GM12878 (cell line): ENCODE results near the gene SUV39H1. TPM values are rescaled to one million over a fixed set of nuclear protein-coding genes. Genes with fewer than 3 reads are reported as not detected.

Experiments used
- ATAC-seq: fragments of 200-7000 bp; cut with Tn5 transposase; 3 replicates; pipeline ENCODE4 v1.9.1; 2020; ENCODE audit warnings: mild to moderate bottlenecking, moderate library complexity
- BruUV-seq: library from RNA; stranded (reverse); fragments of 400-500 nt; replicated peaks from 2 replicates; lab custom pipeline; 2021; lab: Mats Ljungman, UMichigan
- CTCF ChIA-PET: fragments of 300-600 bp; sonication (Branson Sonifier 250); formaldehyde crosslinking; extraction: SDS; loops from one replicate; lab custom pipeline; 2021; ENCODE audit warnings: inconsistent platforms; lab: Yijun Ruan, JAX
- POLR2A ChIA-PET: fragments of 350-600 bp; formaldehyde crosslinking; extraction: SDS; loops from one replicate; lab custom pipeline; 2021; ENCODE audit warnings: inconsistent platforms; lab: Charles Lee
- RAD21 ChIA-PET: fragments of 300-600 bp; sonication (Branson Sonifier 250); formaldehyde crosslinking; loops from one replicate; lab custom pipeline; 2023; ENCODE audit warnings: antibody characterized with exemption; ENCODE audit not compliant: unreplicated experiment; lab: Charles Lee
- SMC1A ChIA-PET: fragments of 300-600 bp; sonication (Branson Sonifier 250); formaldehyde crosslinking; loops from one replicate; lab custom pipeline; 2023; ENCODE audit not compliant: unreplicated experiment, uncharacterized antibody; lab: Charles Lee
- DNase-seq: peaks from one replicate; pipeline ENCODE4 v3.0.0-alpha.2; 2011; ENCODE audit warnings: low read depth, low spot score
- FAIRE-seq: peaks from 3 replicates; lab custom pipeline; 2011; peaks lifted over from hg19 to GRCh38; lab: Jason Lieb, UNC
- H2AFZ ChIP-seq: 2 replicates; pipeline ENCODE4 v1.6.0; 2011; ENCODE audit warnings: low read depth, low read length, control low read depth; ENCODE audit not compliant: control insufficient read depth
- H3K27ac ChIP-seq: 2 replicates; pipeline ENCODE4 v1.5.1; 2011; ENCODE audit warnings: control low read depth; ENCODE audit not compliant: control insufficient read depth, insufficient read depth
- H3K27me3 ChIP-seq, 2 experiments: replicated peaks in 1 of 2; 2 replicates each; pipeline versions ENCODE4 v1.6.0 to v1.6.1; 2011; ENCODE audit warnings: low read length in 1 of 2; ENCODE audit not compliant: control insufficient read depth in 2 of 2, insufficient read depth in 2 of 2
- H3K36me3 ChIP-seq, 2 experiments: 2 replicates each; pipeline ENCODE4 v1.5.1; 2011; ENCODE audit warnings: low read length in 1 of 2; ENCODE audit not compliant: control insufficient read depth in 2 of 2, insufficient read depth in 2 of 2
- H3K4me1 ChIP-seq: 2 replicates; pipeline ENCODE4 v1.6.1; 2011; ENCODE audit warnings: mild to moderate bottlenecking, low read length, moderate library complexity, mixed read lengths; ENCODE audit not compliant: control insufficient read depth, insufficient read depth
- H3K4me2 ChIP-seq: 2 replicates; pipeline ENCODE4 v1.6.0; 2011; ENCODE audit warnings: control low read depth; ENCODE audit not compliant: control insufficient read depth, insufficient read depth
- H3K4me3 ChIP-seq: fragments of 200-600 bp; sonication (generic); 2 replicates; pipeline ENCODE4 v1.5.1; 2016
- H3K79me2 ChIP-seq: 2 replicates; pipeline ENCODE4 v1.6.0; 2011; ENCODE audit warnings: low read length; ENCODE audit not compliant: control insufficient read depth, insufficient read depth
- H3K9ac ChIP-seq: 2 replicates; pipeline ENCODE4 v1.8.0; 2011; ENCODE audit warnings: low read length, control low read depth, mixed read lengths; ENCODE audit not compliant: control insufficient read depth, insufficient read depth
- H3K9me3 ChIP-seq: replicated peaks from 3 replicates; pipeline ENCODE4 v1.5.1; 2011; ENCODE audit warnings: mild to moderate bottlenecking, low read length; ENCODE audit not compliant: control insufficient read depth, insufficient read depth
- H4K20me1 ChIP-seq: 2 replicates; pipeline ENCODE4 v1.6.0; 2011; ENCODE audit not compliant: control insufficient read depth, insufficient read depth
- DPF2 ChIP-seq: fragments of 450-650 bp; IDR thresholded peaks from 2 replicates; pipeline ENCODE4 v1.6.1; 2017; ENCODE audit warnings: mild to moderate bottlenecking
- FOXK2 ChIP-seq: fragments of 450-650 bp; IDR thresholded peaks from 2 replicates; pipeline ENCODE4 v1.6.1; 2017; ENCODE audit warnings: mild to moderate bottlenecking, moderate library complexity
- MEF2B ChIP-seq: fragments of 450-650 bp; IDR thresholded peaks from 2 replicates; pipeline ENCODE4 v1.6.1; 2018; ENCODE audit warnings: mild to moderate bottlenecking, moderate library complexity; ENCODE audit not compliant: partially characterized antibody, poor library complexity, severe bottlenecking
- PML ChIP-seq: IDR thresholded peaks from 2 replicates; pipeline ENCODE4 v1.6.1; 2012; ENCODE audit warnings: low read length, inconsistent platforms
- POLR2AphosphoS2 ChIP-seq: IDR thresholded peaks from 2 replicates; pipeline ENCODE4 v1.6.1; 2011; ENCODE audit warnings: low read depth, mild to moderate bottlenecking, low read length, improper control_type of control experiment, moderate library complexity
- RAD21 ChIP-seq: IDR thresholded peaks from 2 replicates; pipeline ENCODE4 v1.6.1; 2011; ENCODE audit warnings: mild to moderate bottlenecking, low read depth, low read length, moderate library complexity; ENCODE audit not compliant: insufficient read depth
- SREBF1 ChIP-seq: IDR thresholded peaks from 2 replicates; pipeline ENCODE4 v1.6.1; 2012; ENCODE audit warnings: mild to moderate bottlenecking, low read length
- SUPT20H ChIP-seq: IDR thresholded peaks from 2 replicates; pipeline ENCODE4 v1.6.1; 2011; ENCODE audit warnings: low read depth, mild to moderate bottlenecking, low read length, moderate library complexity, borderline replicate concordance; ENCODE audit not compliant: control insufficient read depth
- TCF12 ChIP-seq: IDR thresholded peaks from 2 replicates; pipeline ENCODE4 v1.6.1; 2011; ENCODE audit warnings: low read depth, mild to moderate bottlenecking, low read length
- TCF3 ChIP-seq: IDR thresholded peaks from 2 replicates; pipeline ENCODE4 v1.6.1; 2012; ENCODE audit warnings: low read depth, mild to moderate bottlenecking, low read length, borderline replicate concordance; ENCODE audit not compliant: insufficient read depth
- ZNF687 ChIP-seq: fragments of 450-650 bp; IDR thresholded peaks from 2 replicates; pipeline ENCODE4 v1.6.1; 2017; ENCODE audit warnings: mild to moderate bottlenecking, moderate library complexity
- WGBS: methylation state at CpG from one replicate; pipeline ENCODE4 v1.1.6; 2016; ENCODE audit warnings: low lambda C conversion rate; ENCODE audit not compliant: insufficient replicate concordance, insufficient coverage; ENCODE audit errors: missing lambda C conversion rate; 5-methylcytosine and 5-hydroxymethylcytosine counted together
- in situ Hi-C: fragments of 300-500 bp; cut with MboI; formaldehyde crosslinking; loops from 9 replicates; pipeline ENCODE4 v1.14.3; 2018; ENCODE audit warnings: mixed read lengths
- intact Hi-C: fragments of 100-400 bp; cut with micrococcal nuclease; formaldehyde crosslinking; loops from one replicate; pipeline ENCODE4 v1.14.2; 2022; ENCODE audit not compliant: unreplicated experiment
- polyA plus RNA-seq, 11 experiments: library from polyadenylated mRNA; depleted of rRNA in 4 of 11; unstranded in 6 of 11; stranded (reverse) in 5 of 11; fragments of >200 nt; fragmentation: Nextera tagmentation in 4 of 11; fragmentation: Illumina TruSeq in 1 of 11; extraction: Ambion mirVana in 4 of 11; extraction: Trizol in 1 of 11; gene quantifications; 1 replicate in 1 of 11; 2 replicates in 10 of 11; pipeline versions ENCODE4 v1.2.1 to v1.2.3, GENCODE V29; 2011 to 2016; ENCODE audit warnings: inconsistent platforms in 2 of 11, missing spikeins in 2 of 11, low read depth in 1 of 11
- total RNA-seq, 4 experiments: library from RNA; depleted of rRNA in 3 of 4; stranded (reverse); fragments of >200 nt in 3 of 4; fragmentation: Illumina TruSeq in 1 of 4; extraction: Trizol in 1 of 4; gene quantifications; 2 replicates each; pipeline versions ENCODE4 v1.2.1 to v1.2.3, GENCODE V29; 2013 to 2021
- TF ChIP-seq, protein P1 (sequence below): fragments of 450-650 bp; IDR thresholded peaks from 2 replicates; pipeline ENCODE4 v1.6.1; 2018; ENCODE audit warnings: borderline replicate concordance, mild to moderate bottlenecking; ENCODE audit not compliant: partially characterized antibody

Gene SUV39H1
- total and polyA plus RNA-seq, 10 of the 15 experiments (the other 5 are each of a cell fraction or from before 2014, with no cell fraction given): 4.9 to 33.2 (median 17.1) TPM

- Histone ChIP-seq H2AFZ (no peak overlapping the region), H3K79me2 (no peaks in the 10 kb centered on the region), H3K27ac (no peak overlapping the region), H3K9me3 (no peaks in the 10 kb centered on the region; the same call in 2 of the 3 replicates), H3K27me3 (no peaks in the 10 kb centered on the region), H3K36me3 (no peaks in the 10 kb centered on the region), H3K9ac (no peak overlapping the region), H3K4me2 (no peak overlapping the region), H3K4me1 (no peaks in the 10 kb centered on the region), H4K20me1 (no peaks in the 10 kb centered on the region), H3K4me3 (no peak overlapping the region)
- RAD21 ChIA-PET: no interaction called here
- CTCF ChIA-PET: no interaction called here
- in situ Hi-C loops: no loop called here
- 3% methylated on average over 2 of the region's 2 CpGs for WGBS
- DNase-seq (no peak), FAIRE-seq (no peak), ATAC-seq (no peak)
- TF ChIP-seq SREBF1 (no peak), SUPT20H (no peak), RAD21 (no peak), TCF3 (no peak), POLR2AphosphoS2 (no peak), FOXK2 (no peak)
- SMC1A ChIA-PET: interaction anchor here (1.2 kb wide), 1 partner anchor 13 kb away, joined by 3 read pairs; no protein-coding TSS in a partner anchor
- BruUV-seq: no TSS peak
- POLR2A ChIA-PET: no interaction called here
- intact Hi-C loops: no loop called here
Observed at GRCh38 chrX:48719958-48720357, 23.4 kb downstream of the SUV39H1 start.

- Histone ChIP-seq H3K79me2 (no peaks in the 10 kb centered on the region), H2AFZ (no peak overlapping the region), H3K4me2 (no peak overlapping the region), H4K20me1 (no peaks in the 10 kb centered on the region), H3K4me1 (no peaks in the 10 kb centered on the region), H3K27me3 (no peaks in the 10 kb centered on the region), H3K9me3 (no peaks in the 10 kb centered on the region; the same call in 2 of the 3 replicates), H3K9ac (no peak overlapping the region), H3K4me3 (no peak overlapping the region), H3K27ac (no peak overlapping the region), H3K36me3 (no peaks in the 10 kb centered on the region)
- ChIA-PET POLR2A (no interaction called here), CTCF (no interaction called here), SMC1A (no interaction called here), RAD21 (no interaction called here)
- no peak for FAIRE-seq
- in situ Hi-C loops: no loop called here
- intact Hi-C loops: no loop called here
- BruUV-seq: no TSS peak
- WGBS: 22% methylated on average over 4 of the region's 4 CpGs
- DNase-seq: no peak
- ATAC-seq: no peak
- TF ChIP-seq DPF2 (no peak), PML (no peak), TCF12 (no peak), MEF2B (no peak), ZNF687 (no peak)
- TF ChIP-seq, protein P1, sequence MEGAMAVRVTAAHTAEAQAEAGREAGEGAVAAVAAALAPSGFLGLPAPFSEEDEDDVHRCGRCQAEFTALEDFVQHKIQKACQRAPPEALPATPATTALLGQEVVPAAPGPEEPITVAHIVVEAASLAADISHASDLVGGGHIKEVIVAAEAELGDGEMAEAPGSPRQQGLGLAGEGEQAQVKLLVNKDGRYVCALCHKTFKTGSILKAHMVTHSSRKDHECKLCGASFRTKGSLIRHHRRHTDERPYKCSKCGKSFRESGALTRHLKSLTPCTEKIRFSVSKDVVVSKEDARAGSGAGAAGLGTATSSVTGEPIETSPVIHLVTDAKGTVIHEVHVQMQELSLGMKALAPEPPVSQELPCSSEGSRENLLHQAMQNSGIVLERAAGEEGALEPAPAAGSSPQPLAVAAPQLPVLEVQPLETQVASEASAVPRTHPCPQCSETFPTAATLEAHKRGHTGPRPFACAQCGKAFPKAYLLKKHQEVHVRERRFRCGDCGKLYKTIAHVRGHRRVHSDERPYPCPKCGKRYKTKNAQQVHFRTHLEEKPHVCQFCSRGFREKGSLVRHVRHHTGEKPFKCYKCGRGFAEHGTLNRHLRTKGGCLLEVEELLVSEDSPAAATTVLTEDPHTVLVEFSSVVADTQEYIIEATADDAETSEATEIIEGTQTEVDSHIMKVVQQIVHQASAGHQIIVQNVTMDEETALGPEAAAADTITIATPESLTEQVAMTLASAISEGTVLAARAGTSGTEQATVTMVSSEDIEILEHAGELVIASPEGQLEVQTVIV: no peak
Observed at GRCh38 chrX:48720577-48721250, 24.2 kb downstream of the SUV39H1 start.
